HG02970 (cell line): Measurements from ENCODE around the gene TNFAIP8.

ENCODE experiments used
- ATAC-seq: cut with Tn5 transposase; IDR thresholded peaks from one replicate; pipeline ENCODE4 v1.9.1; 2021; ENCODE audit warnings: mild to moderate bottlenecking, moderate library complexity, moderate number of reproducible peaks; ENCODE audit not compliant: unreplicated experiment, low FRiP score

Gene TNFAIP8

DNA sequence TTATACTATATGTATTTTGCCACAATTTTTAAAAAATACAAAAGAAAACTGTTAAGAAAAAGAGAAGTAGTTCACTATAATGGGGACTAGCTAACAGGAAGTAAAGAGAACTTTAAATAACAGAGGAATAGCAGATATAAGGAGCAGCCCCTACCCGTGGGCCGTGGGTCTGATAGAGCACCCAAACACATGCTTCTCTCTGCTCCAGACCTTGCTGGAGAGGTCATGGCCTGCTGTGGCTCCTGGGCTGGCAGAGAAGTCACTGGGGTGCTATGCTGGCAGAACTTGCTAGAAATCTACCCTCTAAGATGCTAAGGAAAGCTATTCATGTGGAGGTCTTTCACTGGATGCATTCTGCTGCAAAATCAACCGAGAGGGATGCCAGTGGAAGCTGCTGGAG, 10.0 kb upstream of the TNFAIP8 start:
- ATAC-seq = no peak

DNA sequence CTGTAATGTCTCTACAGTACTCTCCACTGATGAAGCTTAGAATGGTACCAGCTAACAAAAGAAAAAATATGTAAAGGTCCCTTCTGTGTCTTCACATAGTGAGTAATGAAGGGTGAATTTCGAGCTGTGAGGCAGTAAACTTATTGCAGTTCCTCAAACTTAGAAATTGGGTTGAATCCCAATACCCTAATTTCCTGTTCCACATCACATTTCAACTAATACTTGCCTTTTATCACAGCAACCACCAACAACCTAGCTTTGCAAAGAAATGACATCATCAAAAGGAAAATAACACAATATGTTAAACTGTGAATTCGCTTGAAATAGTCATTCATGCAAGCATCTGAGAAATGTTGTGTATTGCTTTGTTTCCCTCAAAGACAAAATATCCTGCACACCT, 9.4 kb upstream of the TNFAIP8 start:
- ATAC-seq = no peak

DNA sequence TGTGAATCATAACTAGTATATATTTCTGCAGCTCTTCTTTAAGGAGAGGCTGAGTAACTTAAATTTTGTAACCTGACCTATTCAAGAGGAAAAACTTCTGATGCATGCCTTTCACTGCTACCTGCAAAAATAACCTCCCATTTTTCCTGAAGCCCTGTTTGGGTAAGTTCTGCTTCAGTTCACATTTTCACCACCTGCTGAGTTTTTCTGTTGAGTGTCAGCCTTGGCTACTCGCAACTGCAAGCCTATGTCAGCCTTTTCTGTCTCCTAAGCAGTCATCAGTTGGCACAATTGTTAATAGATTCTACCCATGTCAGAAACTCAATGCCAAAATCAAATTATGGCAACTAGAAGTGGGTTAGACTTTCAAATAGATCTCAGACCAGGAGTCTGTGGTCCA, 8.2 kb upstream of the TNFAIP8 start:
- no peak for ATAC-seq

DNA sequence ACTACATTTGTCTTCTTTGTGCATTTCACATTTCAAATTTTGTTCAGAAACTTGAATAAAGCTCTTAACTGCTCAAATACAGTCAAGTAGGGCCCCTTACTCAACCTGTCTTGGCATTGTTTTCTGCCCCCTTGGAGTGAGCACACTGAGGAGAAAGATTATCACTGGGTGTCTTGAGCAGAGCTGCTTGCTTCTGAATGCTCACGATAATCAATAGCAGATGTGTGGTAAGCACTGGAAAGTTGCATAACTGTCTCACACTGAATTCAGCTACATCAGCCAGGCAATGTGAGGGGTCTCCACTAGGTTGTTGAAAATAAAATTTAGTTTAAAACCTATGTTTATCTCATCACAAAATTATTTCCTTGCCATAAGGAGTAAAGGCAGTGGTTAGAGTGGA, 7.8 kb upstream of the TNFAIP8 start:
- no peak for ATAC-seq

DNA sequence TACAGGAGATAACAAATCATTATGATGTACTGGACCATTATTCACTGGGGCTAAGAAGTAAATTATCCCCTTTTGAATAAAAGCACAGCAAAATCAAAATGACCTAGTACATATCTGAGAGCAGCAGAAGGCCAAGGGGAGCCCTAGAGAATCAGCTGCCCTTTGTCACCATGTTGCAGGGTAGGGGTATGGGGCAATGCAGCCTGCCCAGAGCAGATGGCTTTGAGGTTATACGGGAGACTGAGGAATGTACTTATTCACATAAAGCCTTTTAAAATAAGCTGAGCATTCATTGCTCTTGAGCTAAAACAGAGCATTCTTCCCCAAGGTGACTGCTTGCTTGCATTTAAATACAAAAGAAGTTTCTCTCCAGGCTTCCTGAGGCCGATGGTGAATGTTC, 2.6 kb upstream of the TNFAIP8 start:
- ATAC-seq = no peak

DNA sequence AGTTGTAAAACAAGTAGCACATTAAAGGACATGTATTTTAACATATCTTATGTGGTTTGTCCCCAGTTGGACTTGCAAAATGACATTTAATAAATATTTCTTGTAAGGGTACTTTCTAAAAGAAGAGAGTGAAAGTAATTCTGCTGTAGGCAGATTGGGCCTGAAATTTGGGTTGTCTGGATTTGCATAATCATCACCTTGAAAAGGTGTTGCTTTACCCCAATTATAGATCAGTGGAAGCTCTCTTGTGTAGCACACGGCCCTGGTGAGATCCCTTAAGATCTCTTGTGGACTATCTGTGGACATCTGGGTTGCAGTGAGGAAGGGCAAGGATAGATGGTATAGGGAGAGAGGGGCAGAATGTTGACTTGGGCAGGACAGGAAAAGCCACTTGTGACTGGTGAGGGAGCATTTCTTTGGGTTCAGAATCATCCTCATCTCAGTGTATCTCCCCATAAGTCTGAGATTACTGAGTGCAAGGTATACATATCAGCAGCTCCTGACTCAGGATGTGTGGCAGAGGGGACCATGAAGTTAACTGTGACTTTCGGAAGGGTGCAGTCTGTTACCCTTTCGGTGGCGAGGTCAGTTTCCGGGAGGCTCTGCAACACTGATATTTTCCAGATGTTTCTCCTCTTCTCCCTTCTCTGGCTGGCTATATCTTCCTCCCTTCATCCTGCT, 2.0 kb upstream of the TNFAIP8 start:
- ATAC-seq = peak; percentile 42

DNA sequence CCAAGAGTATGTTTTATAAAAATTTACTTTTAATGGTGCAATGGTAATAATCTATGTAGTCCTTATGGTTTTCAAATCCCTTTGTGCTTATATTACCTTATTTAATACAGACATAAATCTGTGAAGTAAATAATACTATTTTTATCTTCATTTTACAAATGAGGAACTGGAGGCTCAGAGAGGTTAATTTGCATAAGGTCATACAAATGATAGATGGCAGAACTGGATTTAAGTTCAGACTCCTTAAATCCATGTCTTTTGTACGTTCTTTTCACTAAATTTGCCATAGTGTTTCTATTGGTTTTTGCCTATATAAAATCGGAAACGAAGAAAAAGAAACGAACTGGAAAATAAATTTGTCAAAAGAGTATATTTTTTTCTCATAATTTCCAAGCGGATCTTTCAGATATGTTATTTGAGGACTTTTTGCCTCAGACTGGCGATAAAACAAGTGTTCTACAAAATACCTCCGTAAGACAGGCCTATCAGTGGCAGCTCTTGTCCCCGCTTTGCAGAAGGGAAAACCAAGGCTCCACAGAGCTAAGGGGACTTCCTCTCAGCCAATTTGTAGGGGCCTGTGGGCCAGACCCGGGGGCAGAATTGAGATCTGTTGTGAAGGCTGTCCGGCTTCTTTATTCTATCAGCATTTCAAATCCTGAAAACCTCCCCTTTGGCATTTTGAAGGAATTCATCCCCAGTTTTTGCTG, 1.1 kb upstream of the TNFAIP8 start:
- ATAC-seq = no peak

DNA sequence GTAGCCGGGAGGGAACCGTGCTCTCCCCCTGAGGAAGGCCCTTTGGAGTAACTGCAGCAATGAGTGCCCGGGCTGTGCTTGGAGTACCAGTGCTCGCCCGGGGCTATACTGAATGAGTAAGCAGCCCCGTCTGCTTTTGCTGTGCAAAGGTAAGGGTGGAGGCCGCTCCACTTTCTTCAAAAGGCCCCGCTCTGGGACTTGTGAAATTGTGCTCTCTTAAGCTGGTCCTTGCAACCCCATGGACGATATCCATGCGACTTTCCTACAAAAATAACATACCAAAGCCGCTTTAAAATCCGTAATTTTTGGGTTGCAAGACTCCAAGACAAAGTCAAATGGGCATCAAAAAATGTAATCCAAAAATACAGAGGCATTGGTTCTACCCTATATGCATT, 578 bp upstream of the TNFAIP8 start:
- ATAC-seq = no peak

DNA sequence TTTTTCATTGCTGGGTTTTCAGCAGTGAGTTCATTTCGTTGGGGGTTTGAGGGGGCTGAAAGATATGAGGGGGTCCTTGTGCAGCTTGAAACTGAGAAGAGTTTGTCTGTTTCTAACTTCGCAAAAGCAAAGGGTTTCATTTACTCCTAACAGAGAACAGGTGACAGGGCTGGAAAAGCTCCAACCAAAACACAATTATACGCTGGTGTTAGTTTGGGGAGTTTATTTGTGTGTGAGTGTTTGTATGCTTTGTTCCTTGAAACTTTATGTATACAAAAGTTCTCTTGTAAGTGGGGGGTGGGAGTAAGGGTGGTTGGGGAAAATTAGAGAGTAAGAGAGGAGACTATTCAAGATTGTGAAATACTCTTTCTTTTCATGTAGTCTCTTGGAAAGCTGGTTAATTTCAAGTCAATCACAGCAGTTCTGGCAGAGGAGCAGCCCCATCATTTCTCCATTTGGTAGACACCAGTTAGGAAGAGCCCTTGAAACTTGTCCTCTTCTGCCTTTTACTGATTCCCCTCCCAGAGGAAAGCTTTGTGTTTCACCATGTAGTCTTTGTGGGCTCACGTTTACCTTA, 881 bp downstream of the TNFAIP8 start:
- no peak for ATAC-seq

DNA sequence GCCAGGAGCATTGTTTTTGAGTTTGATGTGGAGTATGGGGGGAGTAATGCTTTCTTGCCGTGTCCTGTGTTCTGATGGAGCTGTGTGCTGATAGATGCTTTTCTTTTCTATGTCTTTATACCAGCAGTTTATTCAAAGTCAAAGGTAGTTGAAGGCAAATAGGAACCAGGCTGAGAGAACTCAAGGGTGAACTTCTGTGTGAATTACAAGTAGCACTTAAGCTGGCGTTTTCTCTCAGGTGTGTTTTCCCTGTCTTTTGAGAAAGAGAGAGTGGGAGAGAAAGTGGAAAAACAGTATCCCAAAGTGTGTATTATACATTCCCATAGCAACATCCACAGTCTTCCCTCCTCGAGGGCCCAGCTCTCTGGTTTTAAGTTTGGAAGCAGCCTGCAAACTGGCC, 1.5 kb downstream of the TNFAIP8 start:
- ATAC-seq = no peak

DNA sequence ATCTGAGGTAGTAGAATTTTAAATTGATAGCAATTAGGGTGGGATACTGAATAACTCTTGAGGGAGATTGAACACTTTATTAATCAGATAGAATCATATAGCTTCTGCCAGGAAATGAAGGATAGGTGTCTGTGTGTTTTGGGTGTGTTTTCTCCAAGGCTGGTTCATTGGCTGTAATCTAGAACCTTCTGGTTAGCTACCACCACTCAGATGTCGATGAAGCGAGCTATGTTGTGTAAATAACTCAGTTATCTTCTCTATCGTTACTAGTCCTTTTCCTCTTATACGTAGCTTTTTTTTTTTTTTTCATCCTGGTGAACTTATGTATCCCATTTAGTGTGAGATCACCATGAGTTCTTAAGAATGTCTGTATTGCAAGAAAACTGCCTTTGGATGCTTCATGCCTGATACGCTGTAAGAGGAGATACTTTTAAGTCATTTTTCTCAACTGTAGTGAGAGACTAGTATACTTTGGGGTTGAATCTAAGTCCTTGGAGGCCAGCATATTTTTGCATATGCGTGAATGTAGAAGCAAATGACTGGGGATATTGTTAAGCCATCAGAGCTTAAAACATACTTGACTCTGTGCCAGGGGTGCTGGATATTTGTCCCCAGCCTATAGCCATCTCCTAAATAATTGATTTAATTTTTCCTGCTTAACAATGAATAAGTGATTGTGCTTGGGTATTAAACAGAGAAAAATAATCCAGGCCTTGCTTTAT, 2.1 kb downstream of the TNFAIP8 start:
- no peak for ATAC-seq

DNA sequence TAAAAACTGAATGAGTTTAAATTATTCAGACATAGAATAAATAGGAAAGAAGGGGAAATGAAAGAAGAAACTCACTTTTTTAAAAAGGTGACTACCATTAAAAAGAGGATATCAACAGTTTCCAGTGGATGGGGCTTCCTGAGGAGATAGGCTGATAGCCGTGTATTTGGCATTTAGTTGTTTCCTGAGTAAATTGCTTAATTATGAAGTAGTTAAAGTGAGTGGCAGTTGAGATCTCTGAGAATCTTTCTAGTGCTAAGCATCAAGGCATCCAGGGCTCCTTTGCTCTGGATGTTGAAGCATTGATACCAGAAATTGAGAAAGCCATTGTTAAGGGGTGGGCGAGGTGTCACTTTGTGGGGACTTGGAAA, 2.7 kb downstream of the TNFAIP8 start:
- no peak for ATAC-seq

DNA sequence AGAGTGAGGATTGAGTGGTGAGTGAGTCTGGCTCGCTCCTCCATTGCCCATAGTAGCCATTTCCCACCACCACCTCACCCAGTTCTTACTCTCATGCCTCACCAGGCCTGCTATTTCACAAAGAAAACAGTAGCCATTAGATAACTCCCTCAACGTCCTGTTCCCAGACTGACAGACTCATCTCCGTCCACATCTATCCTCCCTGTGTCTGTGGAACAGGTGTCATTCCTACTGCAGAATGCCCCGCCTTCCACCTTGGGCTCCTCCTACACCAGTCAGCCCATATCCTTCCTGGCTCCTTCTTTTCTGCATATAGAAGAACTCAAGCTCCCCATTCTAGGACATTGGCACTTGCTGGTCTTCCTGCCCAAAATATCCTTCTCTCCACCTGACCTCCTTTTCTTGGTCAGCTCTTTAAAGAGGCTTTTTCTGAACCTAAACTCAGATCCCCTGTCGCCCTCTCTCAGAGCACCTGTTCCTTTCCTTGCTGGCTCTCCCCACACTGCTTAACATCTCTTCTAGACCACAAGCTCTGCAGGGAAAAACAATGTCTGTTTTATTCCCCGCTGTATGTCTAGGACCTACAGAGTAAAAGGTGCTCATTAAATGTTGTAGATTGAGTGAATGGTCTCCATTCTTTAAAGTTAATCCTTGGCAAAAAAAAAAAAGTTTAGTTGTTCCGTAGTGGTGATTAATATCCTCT, 3.2 kb downstream of the TNFAIP8 start:
- no peak for ATAC-seq

DNA sequence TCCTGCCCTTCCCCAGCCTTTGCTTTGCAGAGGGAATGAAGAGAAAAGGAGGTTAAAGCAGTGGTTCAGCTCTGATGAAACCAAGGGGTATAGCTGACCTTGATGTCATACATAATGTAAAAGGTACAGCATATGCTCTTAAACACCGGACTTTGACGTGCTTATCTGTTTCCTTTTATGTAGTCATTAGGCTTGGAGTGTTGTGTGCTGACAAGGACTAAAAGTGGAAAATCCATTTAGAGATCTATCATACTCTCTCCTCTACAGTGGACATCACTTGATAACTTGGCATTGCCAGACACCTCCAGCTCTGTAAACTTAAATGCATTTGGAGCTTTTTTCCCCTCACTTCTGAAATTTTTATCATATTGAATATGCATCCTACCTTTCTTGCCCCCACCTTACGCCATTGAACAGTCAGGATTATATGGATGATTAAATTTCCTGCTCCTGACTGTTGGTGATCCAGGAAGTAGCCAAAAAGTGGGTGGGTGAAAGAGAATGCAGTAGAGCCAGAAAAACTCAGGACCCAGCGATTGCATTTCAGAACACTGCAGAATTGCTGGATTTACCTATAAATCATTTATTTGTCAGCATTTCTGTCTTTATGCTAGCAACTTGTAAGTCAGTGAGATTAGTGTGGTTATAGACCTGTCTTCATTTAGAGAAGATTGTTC, 4.1 kb downstream of the TNFAIP8 start:
- ATAC-seq = no peak

DNA sequence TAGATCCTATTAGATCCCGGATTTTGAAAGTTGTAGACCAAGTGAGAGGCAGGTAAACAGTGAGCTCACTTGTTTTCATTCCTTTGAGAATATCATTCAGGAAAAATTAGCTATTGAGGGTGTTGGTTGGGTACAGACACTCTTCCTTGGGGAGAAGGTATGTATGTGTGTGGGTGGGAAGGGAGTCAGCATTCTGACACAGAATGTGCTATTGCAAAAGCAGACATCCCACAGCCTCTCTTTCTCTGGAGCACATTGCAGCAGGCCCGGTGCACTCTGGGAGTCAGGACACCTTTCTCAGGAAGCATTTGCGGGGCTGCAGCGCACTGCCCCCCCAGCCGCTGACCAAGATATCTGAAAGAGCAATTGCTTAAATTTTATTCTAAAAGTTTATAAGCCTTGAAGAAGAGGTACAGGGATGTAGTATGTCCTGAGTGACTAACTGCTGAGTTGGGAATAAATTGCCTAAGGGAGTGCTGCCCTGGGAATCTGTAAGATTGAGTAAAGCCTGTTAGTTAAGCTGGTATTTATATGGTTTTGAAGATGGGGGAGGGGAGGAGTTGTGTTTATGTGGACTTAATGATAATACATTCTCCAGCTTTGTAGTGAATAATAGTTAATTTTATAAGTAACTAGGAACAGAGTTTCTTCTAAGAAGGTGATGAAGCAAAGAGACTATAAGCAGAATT, 5.2 kb downstream of the TNFAIP8 start:
- ATAC-seq = no peak

DNA sequence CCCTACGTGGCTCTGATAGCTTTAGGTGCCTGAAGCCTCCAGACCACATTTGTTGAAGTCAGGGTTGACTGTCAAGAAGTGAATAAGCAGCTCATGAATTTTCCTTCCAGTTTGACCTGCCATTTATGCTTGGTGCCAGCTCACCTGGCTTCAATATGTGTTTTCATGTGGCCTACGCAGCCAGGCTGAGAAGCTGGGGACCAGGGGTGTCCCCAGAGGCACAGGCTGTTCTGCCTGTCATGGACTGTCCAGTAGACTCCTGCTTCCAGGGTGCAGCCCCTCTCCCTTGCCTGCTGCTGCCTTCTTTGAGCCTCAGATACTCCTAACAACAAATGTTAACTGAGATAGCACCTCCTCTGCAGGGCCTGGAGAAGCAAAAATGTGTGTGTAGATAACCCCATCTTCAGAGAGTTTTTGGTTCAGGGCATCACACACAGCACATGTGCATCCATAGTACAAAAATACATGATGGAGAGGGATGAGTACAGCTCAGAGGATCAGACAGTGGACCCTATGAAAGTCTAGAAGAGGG, 5.8 kb downstream of the TNFAIP8 start:
- no peak for ATAC-seq

DNA sequence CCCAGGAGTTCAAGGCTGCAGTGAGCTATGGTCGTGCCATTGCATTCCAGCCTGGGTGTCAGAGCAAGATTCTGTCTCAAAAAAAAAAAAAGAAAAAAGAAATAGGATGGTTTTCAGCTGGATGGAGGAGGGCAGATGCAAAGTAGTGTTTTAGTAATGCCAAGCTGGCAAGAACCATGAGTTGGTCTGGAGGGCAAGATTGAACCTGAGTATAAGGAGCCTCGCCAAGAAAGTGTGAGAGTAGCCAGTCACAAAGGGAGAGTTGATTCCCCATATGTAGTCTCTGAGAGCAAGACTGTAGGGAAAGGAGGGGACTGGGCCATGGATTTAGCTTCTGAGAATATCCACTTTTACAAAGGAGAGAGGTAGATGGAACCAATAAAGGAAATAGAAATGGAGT, 6.9 kb downstream of the TNFAIP8 start:
- ATAC-seq = no peak

DNA sequence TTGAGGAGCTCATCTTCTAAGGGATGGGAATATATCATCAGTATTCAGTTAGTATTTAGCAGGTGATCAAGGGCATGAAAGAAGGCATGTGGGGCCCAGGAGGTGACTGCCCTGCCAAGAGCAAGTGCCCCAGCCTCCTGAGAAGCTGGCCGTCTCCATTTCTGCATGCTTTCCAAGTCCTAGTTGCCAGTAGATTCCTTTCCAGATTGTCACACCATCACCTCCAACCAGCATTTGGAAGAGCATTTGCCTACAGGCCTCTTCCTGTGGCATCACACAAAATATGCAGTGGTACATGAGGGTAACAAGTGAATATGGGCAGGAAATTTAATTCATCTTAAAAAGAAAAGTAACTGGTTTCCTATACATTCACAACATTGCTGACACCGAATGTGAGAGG, 7.5 kb downstream of the TNFAIP8 start:
- ATAC-seq = no peak

DNA sequence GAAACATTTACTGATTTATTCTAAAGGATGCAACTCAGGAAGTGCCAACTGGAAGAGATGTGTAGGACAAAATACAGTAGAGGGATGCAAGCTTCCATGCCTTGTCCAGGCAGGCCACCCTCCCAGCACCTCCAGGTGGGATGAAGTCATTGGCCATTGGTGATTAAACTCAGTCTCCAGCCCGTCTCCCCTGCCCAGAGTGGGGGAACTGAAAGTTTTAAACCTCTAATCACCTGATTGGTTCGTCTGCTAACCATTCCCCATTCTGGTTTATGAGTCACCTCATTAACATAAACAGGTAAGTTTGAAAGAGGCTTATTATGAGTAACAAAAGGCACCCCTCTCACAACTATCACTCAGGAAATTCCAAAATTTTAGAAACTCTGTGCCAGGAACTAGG, 8.1 kb downstream of the TNFAIP8 start:
- ATAC-seq = no peak
